ENCODE results near the gene SH3BP5. TPM values are rescaled to one million over a fixed set of nuclear protein-coding genes. Genes with fewer than 3 reads are reported as not detected.

The SH3BP5 gene
- total RNA-seq, 1 donor from 2014 or later, result 68.0 TPM

- DNase-seq (ENCODE audit: low spot score), result no peak
These were observed 79.2 kb downstream of the SH3BP5 start for GRCh38 chr3:15253023-15253697.

- DNase-seq (ENCODE audit: low spot score), result no peak
These were observed 86.2 kb downstream of the SH3BP5 start for GRCh38 chr3:15246186-15246585.

DNA sequence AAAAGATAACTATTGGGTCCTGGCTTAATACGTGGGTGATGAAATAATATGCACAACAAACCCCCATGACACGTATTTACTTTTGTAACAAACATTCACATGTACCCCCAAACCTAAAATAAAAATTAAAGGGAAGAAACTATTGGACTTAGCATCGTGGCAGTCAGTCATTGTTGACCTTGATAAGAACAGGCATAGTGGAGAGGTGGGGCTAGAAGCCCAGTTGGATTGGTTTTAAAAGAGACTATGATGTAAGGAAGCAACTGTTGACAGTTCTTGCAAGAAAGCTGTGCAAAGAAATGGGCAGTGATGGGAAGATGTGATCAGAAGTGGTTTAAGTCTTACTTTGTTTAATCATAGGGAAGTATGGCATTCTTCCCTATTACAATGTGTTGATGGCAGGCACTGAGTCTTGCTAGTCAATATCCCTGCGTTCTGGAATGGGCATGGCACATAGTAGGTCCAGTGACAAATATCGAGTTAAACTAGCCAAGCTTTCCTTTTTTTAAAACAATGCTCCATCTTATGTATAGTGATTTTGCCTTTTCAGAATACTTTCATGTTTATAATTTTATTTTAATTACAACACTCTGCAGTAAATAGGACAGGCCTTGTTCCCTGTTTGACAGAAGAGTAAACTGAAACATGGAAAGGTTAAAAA, 88.4 kb downstream of the SH3BP5 start:
- no peak for DNase-seq (ENCODE audit: low spot score)

DNA sequence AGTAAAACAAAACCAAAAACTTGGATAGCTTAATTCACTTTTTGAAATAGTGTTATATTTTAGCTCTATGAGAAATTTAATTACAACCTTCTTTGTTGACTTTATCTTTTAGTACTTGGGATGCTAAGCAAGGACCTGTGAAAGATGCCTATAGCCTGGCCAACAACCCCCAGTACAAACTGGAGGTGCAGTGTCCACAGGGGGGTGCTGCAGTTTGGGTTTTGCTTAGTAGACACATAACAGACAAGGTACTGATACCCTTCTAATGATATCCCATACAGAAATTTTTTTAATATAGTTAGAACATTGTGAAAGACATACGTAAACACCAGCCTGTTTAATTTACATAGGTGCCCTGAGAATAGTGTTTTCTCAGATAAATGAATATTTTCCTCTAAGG, 91.0 kb downstream of the SH3BP5 start:
- no peak for DNase-seq (ENCODE audit: low spot score)

- no peak for DNase-seq (ENCODE audit: low spot score)
These were observed 103.1 kb downstream of the SH3BP5 start for GRCh38 chr3:15229262-15229661.

DNA sequence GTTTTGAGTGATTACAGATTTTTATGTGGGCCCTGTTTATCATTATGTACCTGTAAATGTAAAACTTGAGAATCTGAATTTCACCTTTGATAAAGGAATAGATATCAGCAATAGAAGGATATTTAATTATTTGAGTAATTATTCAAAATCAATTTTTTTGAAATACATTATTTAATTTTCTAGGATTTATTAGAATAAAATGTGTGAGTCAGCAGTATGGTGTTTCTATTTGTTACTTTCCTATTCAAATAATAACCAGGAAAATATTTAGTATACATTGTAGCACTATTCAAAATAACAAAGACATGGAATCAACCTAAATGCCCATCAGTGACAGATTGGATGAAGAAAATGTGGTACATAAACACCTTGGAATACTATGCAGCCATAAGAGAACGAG, 104.2 kb downstream of the SH3BP5 start:
- DNase-seq (ENCODE audit: low spot score), result no peak

DNA sequence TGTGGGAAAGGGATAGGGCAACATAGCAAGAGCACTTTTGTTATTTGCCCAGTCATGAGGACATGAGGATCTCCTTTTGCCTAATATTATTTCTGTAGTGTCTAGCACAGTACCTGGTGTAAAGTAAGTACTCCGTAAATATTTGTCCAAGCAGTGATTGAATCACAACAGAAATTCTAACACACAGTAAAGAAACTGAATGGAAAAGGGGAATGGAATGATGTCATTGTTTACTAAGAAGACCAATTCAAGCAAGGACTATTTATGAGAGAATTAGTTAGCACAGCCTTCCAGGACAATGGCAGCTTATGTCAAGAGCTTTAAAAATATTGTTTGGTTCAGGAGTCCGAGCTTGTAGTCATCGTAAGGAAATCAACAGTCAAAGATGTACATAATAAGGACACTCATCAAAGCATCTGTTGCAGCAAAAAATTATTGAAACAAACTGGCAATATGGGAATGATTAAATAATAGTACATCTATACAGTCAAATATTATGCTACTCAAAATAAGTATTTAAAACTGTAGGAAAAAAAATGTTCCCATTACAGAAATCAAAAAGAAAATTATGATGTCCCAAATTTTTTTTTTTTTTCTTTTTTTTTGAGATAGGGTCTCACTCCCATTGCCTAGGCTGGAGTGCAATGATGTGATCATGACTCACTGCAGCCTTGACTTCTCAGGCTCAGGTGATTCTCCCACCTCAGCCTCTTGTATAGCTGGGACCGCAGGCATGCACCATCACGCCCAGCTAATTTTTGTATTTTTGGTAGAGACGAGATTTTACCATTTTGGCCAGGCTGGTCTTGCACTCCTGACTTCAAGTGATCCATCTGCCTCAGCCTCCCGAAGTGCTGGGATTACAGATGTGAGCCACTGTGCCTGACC, 108.5 kb downstream of the SH3BP5 start:
- DNase-seq (ENCODE audit: low spot score), result no peak

- DNase-seq (ENCODE audit: low spot score), result no peak
These were observed 110.7 kb downstream of the SH3BP5 start for GRCh38 chr3:15221574-15222217.

GRCh38 chr3:15220661-15221060, 111.7 kb downstream of the SH3BP5 start:
- DNase-seq (ENCODE audit: low spot score), result no peak

- DNase-seq (ENCODE audit: low spot score), result no peak
These were observed 112.3 kb downstream of the SH3BP5 start for GRCh38 chr3:15220056-15220455.

- DNase-seq (ENCODE audit: low spot score), result no peak
These were observed 113.7 kb downstream of the SH3BP5 start for GRCh38 chr3:15218689-15219088.

DNA sequence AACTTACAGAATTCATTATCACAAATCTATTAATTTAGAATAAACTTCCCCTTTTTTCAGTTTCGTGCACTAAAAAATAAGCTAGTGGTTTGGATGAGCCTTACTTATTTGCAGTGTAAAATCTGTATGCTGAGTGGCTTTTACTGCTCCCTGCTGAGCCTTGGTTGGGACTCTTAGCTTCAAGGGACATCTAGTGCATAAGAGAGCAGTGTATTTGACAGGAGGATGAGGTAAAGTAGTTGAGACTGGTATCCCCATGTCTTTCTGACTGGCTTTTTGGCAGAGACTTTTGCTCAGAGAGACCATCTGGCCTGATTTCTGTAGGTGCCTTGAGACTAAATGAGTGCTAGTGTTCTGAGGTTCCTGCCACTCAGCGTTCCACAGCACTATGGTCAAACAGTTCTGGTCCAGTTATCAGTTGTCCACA, 114.5 kb downstream of the SH3BP5 start:
- DNase-seq (ENCODE audit: low spot score), result no peak

- no peak for DNase-seq (ENCODE audit: low spot score)
These were observed 115.2 kb downstream of the SH3BP5 start for GRCh38 chr3:15217011-15217671.

GRCh38 chr3:15216501-15216900, 115.9 kb downstream of the SH3BP5 start:
- DNase-seq (ENCODE audit: low spot score), result no peak

DNA sequence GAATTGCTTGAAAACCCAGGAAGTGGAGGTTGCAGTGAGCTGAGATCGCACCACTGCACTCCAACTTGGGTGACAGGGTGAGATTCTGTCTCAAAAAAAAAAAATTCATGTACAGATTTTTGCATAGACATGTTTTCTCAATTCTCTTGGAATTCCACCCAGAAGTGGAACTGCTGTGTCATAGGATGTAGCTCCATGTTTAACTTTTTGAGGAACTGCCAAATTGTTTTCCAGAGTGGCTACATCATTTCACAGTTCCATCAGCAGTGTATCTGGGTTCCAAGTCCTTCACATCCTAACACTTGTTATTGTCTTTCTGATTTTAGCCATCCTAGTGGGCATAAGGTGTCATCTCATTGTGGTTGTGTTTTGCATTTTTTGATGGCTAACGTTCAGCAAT, 116.4 kb downstream of the SH3BP5 start:
- DNase-seq (ENCODE audit: low spot score), result no peak

DNA sequence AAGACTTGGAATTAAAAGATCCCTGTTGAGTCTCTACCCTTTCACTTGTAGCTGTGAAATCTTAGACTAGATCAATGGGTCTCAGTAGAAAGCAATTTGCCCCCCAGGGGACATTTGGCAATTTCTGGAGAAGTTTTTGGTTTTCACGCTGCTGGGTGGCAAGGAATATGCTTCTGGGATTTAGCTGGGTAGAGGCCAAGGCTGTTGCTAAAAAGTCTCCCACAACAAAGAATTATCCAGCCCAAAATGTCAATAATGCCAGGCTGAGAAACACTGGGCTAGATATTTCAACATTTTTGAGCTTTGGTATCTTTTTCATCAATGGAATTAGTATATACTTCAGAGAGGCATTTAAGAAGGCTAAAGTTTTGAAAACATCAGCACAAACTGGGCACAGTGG, 117.6 kb downstream of the SH3BP5 start:
- DNase-seq (ENCODE audit: low spot score), result no peak

- no peak for DNase-seq (ENCODE audit: low spot score)
These were observed 120.4 kb downstream of the SH3BP5 start for GRCh38 chr3:15211937-15212336.

GRCh38 chr3:15207836-15208504, 124.4 kb downstream of the SH3BP5 start:
- no peak for DNase-seq (ENCODE audit: low spot score)

GRCh38 chr3:15206662-15207576, 125.5 kb downstream of the SH3BP5 start:
- DNase-seq (ENCODE audit: low spot score), result peak; percentile 55
